Large intestine (tissue), 3 donors: ENCODE measurements around the gene CABP1. TPM values are rescaled to one million over a fixed set of nuclear protein-coding genes. Genes with fewer than 3 reads are reported as not detected.

Source experiments
- DNase-seq, 2 donors: peaks; one replicate each; pipeline versions ENCODE4 v3.0.0 to v3.0.0-alpha.2; 2013
- H3K27ac ChIP-seq: one replicate; pipeline ENCODE4 v1.5.1; 2013; ENCODE audit warnings: low read length
- H3K27me3 ChIP-seq: 2 replicates; pipeline ENCODE4 v1.6.1; 2013; ENCODE audit warnings: low read length; ENCODE audit not compliant: control insufficient read depth, insufficient read depth
- H3K36me3 ChIP-seq: 2 replicates; pipeline ENCODE4 v1.6.1; 2013; ENCODE audit warnings: low read length; ENCODE audit not compliant: control insufficient read depth, insufficient read depth
- H3K4me1 ChIP-seq: one replicate; pipeline ENCODE4 v1.6.1; 2013; ENCODE audit warnings: low read length; ENCODE audit not compliant: control insufficient read depth, insufficient read depth
- H3K4me3 ChIP-seq: one replicate; pipeline ENCODE4 v1.5.1; 2013; ENCODE audit warnings: low read length
- H3K9me3 ChIP-seq: one replicate; pipeline ENCODE4 v1.6.1; 2013; ENCODE audit warnings: mild to moderate bottlenecking, low read depth, low read length, moderate library complexity; ENCODE audit not compliant: control insufficient read depth
- WGBS: methylation state at CpG from one replicate; pipeline ENCODE4 v1.1.5; 2013; ENCODE audit warnings: low lambda C conversion rate; ENCODE audit not compliant: insufficient coverage; 5-methylcytosine and 5-hydroxymethylcytosine counted together
- polyA plus RNA-seq: library from polyadenylated mRNA; unstranded; fragments of 120-200 nt; gene quantifications from one replicate; pipeline ENCODE4 v1.2.1, GENCODE V29; 2013

CABP1 gene
- polyA plus RNA-seq, 1 donor: 0.70 TPM

GRCh38 chr12:120652656-120653435, 12.4 kb downstream of the CABP1 start:
- H3K4me3 ChIP-seq: no peak overlapping the region
- no peak overlapping the region for H3K27ac ChIP-seq
- no CpG with 5 or more reads among the region's 10 CpGs for WGBS
- H3K36me3 ChIP-seq: no peaks in the 10 kb centered on the region
- no peak for DNase-seq
- no peaks in the 10 kb centered on the region for H3K4me1 ChIP-seq
- H3K9me3 ChIP-seq: no peaks in the 10 kb centered on the region
- peaks cover 17% of the 10 kb centered on the region for H3K27me3 ChIP-seq

GRCh38 chr12:120653611-120654010, 13.2 kb downstream of the CABP1 start:
- Histone ChIP-seq H3K4me1 (no peaks in the 10 kb centered on the region), H3K27ac (no peak overlapping the region)

DNA sequence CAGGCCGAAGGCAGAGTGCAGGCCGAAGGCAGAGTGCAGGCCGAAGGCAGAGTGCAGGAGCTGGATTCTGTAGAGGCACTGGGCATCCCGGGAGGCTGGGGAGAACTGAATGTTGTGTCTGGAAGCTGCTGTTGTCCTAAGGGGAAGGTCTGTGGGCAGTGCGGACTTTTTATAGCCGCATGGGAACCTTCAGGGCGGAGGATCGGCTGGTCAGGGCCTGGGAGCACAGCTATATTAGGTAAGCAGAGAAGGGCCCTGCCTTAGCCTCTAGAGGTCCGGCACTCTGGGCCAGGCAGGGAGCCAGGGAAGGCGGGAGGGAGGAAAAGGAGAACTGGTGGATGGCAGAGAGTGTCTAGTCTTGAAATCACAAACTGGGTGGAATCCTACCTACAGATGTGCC, 14.2 kb downstream of the CABP1 start:
- WGBS: no CpG with 5 or more reads among the region's 10 CpGs
- no peaks in the 10 kb centered on the region for H3K36me3 ChIP-seq
- DNase-seq: no peak
- H3K9me3 ChIP-seq: no peaks in the 10 kb centered on the region
- H3K27ac ChIP-seq: no peak overlapping the region
- no peak overlapping the region for H3K4me3 ChIP-seq
- H3K4me1 ChIP-seq: no peaks in the 10 kb centered on the region
- H3K27me3 ChIP-seq: peaks cover 13% of the 10 kb centered on the region

More at GRCh38 chr12:120653611-120654010, 13.2 kb downstream of the CABP1 start:
- DNase-seq: no peak
- WGBS: no CpG with 5 or more reads among the region's 11 CpGs
- Histone ChIP-seq H3K36me3 (no peaks in the 10 kb centered on the region), H3K4me3 (no peak overlapping the region), H3K9me3 (no peaks in the 10 kb centered on the region), H3K27me3 (peaks cover 17% of the 10 kb centered on the region)

GRCh38 chr12:120656008-120656407, 15.6 kb downstream of the CABP1 start:
- Histone ChIP-seq H3K27ac (no peak overlapping the region), H3K9me3 (no peaks in the 10 kb centered on the region), H3K4me1 (no peaks in the 10 kb centered on the region), H3K36me3 (no peaks in the 10 kb centered on the region), H3K4me3 (no peak overlapping the region), H3K27me3 (peaks cover 1% of the 10 kb centered on the region)
- no peak for DNase-seq
- WGBS: no CpG with 5 or more reads among the region's 14 CpGs

- DNase-seq: no peak
- H3K9me3 ChIP-seq: no peaks in the 10 kb centered on the region
- H3K36me3 ChIP-seq: no peaks in the 10 kb centered on the region
- no peaks in the 10 kb centered on the region for H3K27me3 ChIP-seq
- H3K4me1 ChIP-seq: no peaks in the 10 kb centered on the region
- WGBS: no CpG with 5 or more reads among the region's 22 CpGs
- H3K27ac ChIP-seq: no peak overlapping the region
- no peak overlapping the region for H3K4me3 ChIP-seq
Measured at GRCh38 chr12:120658286-120659150, 18.1 kb downstream of the CABP1 start.

DNA sequence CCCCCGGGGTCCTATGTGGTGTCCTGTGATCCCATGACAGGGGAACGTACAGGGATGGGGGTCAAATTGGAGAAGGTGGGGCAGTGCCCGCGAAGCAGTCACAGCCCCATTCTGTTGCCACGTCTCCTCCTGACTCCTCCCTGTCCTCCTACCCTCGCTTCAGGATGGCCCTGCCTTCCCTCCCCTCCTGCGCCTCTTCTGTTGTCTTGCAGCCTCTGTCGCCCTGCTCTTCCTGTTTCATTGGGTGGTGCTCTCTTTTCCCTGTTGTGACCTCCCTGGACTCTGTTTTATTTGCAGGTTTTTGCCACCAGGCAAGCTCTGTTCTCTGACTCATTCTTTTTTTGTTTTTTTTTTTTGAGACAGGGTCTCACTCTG, 18.7 kb downstream of the CABP1 start:
- WGBS: no CpG with 5 or more reads among the region's 8 CpGs
- Histone ChIP-seq H3K9me3 (no peaks in the 10 kb centered on the region), H3K27me3 (no peaks in the 10 kb centered on the region), H3K4me3 (no peak overlapping the region), H3K4me1 (no peaks in the 10 kb centered on the region), H3K27ac (no peak overlapping the region), H3K36me3 (no peaks in the 10 kb centered on the region)
- DNase-seq: peak in 1 of 2 donors; percentile 36

DNA sequence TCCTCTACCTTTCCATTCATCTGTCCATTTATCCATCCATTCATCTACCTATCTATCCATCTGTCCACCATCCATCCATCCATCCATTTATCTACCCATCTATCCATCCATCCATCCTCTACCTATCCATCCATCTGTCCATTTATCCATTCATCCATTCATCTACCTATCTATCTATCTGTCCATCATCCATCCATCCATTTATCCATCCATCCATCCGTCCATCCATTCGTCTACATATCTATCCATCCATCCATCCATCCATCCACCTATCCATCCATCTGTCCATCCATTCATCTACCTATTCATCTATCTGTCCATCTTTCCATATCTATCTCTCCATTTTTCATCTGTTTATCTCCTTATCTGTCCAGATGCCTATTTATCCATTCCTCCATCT, 21.0 kb downstream of the CABP1 start:
- no peaks in the 10 kb centered on the region for H3K27me3 ChIP-seq
- 45% methylated on average over 2 of the region's 2 CpGs for WGBS
- no peaks in the 10 kb centered on the region for H3K9me3 ChIP-seq
- H3K4me1 ChIP-seq: no peaks in the 10 kb centered on the region
- no peak overlapping the region for H3K27ac ChIP-seq
- no peaks in the 10 kb centered on the region for H3K36me3 ChIP-seq
- no peak for DNase-seq
- no peak overlapping the region for H3K4me3 ChIP-seq

- no peaks in the 10 kb centered on the region for H3K27me3 ChIP-seq
- WGBS: 60% methylated on average over 1 of the region's 3 CpGs
- peaks cover 5% of the 10 kb centered on the region for H3K4me1 ChIP-seq
- no peak overlapping the region for H3K4me3 ChIP-seq
- no peaks in the 10 kb centered on the region for H3K9me3 ChIP-seq
- no peaks in the 10 kb centered on the region for H3K36me3 ChIP-seq
- no peak for DNase-seq
- H3K27ac ChIP-seq: no peak overlapping the region
Measured at GRCh38 chr12:120662879-120663278, 22.5 kb downstream of the CABP1 start.

- H3K27ac ChIP-seq: no peak overlapping the region
- no peak overlapping the region for H3K4me3 ChIP-seq
- no peak for DNase-seq
- H3K9me3 ChIP-seq: no peaks in the 10 kb centered on the region
- no CpG with 5 or more reads among the region's 5 CpGs for WGBS
- peaks cover 7% of the 10 kb centered on the region for H3K4me1 ChIP-seq
- H3K27me3 ChIP-seq: no peaks in the 10 kb centered on the region
- no peaks in the 10 kb centered on the region for H3K36me3 ChIP-seq
Measured at GRCh38 chr12:120663741-120664140, 23.3 kb downstream of the CABP1 start.

GRCh38 chr12:120666571-120667390, 26.4 kb downstream of the CABP1 start:
- Histone ChIP-seq H3K27me3 (no peaks in the 10 kb centered on the region), H3K36me3 (no peaks in the 10 kb centered on the region), H3K4me3 (no peak overlapping the region), H3K9me3 (no peaks in the 10 kb centered on the region), H3K27ac (no peak overlapping the region), H3K4me1 (peaks cover 19% of the 10 kb centered on the region)
- no CpG with 5 or more reads among the region's 34 CpGs for WGBS
- DNase-seq: no peak
